Measurements from ENCODE around the gene INTS11.
A peak's percentile ranks its signal among the peaks of the same experiment; 100 is the strongest.

Gene INTS11

DNA sequence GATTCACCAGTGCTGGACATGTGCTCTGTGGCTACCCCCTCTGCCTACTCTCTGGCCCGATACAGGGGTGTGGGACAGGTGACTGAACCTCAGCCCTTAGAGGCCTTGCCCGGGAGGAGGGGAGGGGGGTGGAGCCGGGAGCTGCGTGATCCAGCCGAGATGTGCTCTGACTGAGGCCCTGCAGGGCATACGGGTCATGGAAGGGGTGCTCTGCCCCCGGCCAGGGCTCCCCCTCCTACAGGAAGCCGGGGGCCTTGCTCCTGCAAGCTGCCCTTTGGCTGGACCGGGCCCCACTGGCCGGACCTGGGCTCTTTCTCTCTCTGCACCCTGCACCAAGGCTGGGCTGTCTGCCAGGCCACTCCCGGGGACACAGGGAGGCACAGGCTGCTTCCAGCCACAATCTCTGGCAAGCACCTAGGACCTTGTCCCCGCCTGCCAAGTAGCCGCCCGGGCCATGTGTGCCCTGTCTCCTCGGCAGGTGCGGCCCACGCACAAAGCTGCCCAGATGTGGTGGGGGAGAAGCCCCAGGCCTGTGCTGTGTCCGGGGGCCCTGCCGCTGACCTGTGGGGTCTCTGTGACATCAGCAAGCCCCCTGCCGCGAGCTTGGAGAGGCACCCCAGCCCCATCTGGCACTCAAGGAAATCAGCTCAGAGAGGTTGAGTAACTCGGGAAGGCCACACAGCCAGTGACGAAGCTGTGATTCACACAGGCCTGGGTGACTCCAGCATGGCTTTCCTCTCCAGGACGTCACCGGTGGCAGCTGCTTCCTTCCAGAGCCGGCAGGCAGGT lies 42.7 kb downstream of the INTS11 start:
- no peak for DNase-seq

DNA sequence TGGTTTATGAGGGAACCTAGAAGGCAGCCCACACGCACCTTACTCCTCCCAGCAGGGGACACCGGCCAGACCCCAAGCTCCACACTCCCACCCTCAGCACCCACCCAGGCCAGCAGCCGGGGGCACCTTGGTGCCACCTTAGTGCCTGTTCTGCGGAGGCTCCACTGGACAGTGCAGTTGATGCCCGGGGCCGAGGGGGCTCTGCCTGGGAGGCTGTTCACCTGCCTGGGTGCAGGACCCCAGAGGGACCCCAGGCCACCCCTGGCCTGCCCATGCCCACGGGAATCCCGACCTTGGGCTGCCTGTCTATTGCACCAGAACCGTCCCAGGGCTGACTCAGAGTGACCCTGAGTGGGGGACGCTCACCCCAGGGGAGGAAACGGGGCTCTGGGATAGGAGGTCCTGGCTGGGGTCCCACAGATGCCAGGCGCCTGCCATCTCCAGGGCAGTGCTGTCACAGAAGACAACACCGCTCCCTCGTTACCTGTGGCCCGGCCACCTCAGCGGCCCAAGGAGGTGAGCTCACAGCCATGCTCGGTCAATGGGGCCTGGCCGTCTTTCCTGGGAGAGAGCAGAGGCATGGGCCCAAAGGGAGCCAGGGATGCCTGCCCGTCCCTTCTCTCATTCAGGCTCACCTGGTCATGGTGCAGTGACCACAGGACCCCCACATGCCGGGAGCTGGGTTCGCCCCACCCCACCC lies 43.5 kb downstream of the INTS11 start:
- DNase-seq, result no peak

DNA sequence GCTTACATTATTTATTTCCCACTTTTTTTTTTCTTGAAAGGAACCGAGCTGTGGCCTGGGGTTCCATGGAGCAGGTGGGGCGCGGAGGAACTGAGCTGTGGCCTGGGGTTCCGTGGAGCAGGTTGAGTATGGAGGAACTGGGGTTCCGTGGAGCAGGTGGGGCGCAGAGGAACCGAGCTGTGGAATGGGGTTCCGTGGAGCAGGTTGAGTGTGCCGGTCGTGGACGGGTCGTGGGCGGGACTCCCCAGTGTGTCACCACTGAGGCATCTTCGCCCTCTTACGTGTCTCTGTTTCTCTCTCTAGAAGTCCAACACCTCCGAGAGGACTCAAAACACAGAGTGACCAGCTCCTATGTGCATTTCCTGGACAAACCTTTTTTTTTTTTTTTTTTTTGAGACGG lies 45.4 kb downstream of the INTS11 start:
- DNase-seq, result no peak

DNA sequence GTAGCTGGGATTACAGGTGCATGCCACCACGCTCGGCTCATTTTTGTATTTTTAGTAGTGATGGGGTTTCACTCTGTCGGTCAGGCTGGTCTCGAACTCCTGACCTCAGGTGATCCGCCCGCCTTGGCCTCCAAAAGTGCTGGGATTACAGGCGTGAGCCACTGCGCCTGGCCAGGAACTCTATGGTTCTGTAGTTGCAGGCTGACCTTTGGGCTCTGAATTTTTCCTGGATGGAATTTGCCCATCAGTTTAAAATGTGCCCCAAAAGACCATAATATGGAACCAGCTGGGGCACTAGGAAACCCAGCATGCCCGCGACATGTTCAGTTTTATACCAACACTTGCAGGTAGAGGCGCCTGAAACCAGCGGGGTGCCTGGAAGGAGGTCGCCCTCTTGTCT lies 45.8 kb downstream of the INTS11 start:
- no peak for DNase-seq

DNA sequence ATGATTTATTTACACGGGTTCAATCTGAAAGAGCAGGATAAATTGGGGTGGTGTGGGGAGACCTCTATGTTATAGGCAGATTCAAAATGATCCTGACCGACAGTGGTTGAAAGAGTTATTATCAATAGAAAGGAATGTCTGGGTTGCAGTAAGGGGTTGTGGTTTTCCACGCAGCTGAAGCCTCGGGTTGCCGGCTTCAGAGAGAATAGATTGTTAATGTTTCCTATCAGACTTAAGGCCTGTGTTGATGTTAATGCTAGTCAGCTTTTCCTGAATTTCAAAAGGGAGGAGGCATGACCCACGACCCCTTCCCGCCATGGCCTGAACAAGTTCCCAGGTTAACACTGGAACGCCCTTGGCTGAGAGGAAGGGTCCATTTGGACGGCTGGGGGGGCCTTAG lies 48.6 kb downstream of the INTS11 start:
- DNase-seq, result no peak

DNA sequence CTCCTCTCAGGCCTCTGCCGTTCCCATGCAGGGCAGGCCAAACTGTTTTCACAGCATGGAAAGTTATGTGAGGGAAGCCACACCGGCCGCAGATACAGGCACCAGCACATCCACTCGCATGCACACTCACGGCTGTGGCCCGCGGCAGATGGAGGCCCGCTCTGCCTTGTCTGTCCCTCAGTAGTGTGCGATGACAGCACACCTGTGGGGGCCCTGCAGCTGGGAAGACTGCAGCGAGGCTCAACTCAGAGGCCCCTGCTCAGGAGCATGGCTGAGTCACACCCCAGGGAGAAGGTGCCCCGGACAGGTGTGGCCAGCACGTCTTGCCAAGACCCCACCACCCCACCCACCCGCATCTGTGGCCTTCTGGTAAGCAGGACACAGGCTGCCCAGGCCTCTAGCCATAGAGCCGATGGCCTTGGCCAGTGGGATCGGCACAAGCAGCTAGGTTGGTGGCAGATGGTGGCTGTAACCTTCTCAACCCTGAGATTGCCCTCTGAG lies 49.5 kb downstream of the INTS11 start:
- no peak for DNase-seq

DNA sequence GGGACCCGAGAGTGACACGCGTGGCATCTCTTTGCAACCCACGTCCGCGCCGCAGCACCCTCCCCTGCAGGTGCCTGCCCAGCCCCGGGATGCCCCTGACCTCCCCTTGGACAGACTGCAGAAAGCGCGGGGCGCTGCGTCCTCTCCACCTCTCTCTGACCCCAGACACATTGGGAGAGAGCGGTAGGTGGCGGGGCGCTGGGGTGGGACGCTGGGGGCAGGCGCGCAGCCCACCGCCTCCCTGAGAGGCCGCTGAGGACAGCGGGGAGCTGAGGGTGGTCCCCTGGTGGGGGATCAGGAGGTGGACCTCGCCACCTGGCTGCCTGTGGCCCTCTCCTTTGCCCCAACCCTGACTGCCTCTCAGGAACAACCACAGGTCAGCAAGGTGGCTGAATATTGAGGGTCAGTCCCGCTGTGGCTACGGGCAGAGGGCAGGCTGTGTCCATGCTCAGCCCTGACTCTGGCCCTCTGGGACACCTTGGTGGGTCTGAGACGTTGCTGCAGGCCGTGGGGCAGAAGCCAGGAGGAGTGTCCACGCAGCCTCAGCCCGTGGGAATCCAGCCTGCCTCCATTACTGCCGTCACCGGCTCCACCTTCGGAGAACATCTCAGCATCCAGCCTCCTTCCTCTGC lies 50.0 kb downstream of the INTS11 start:
- DNase-seq, result no peak

DNA sequence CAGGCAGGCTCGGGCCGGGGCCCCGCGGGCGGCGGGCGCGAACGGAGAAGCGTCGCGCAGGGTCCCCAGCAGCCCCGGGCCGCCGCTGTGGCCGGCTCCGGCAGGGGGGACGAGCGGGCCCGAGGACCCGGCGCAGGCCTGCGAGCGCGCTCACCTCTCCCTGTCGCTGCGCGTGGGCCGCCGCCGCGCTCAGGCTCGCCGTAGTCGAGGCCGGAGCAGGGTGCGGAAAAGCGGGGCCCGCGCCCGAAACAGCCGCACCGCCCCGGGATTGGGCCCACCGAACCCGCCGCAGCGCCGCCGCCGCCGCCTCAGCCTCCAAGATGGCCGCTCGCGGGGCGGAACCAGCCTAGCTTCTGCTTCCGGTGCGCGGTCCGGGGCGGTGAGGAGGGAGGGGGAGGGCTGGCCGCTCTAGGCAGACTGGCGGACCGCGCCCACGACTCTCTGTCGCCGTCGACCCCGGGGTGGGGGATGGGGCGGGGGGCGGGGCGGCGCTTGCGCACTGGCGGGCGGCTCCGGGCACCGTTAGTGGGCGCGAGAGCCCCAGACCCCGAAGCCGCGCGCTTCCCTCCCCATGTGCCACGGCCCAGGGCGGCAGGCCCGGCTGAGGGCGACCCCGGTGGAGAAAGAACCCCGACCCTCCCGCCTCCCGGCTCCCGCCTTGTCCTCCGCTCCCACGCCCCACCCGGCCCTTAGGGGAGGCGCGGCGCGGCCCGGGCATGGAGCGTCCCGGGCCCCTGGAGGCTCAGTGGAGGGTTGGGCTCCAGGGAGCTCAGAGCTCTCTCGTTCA lies 50.8 kb downstream of the INTS11 start, which contains the start of gene UBE2J2:
Gene UBE2J2, minus strand, starts transcription at position 343 of the 787 bp plus-strand sequence. CDS start 5,862 bp downstream, outside the sequence.
- peak; percentile 81 for DNase-seq

DNA sequence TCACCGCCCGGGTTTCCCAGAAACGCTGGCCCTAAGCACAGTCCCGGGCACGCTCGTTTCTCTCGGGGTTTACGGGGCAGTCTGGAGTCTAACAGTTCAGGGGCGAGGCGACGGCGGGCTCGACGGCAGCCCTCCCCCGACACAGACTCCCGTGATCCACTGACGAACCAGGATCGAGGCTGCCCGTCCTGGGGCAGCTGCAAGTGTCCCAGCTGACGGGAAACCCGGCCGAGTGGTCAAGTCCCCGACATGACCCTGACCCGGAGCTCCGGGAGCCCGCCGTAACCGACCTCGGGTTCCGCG lies 51.3 kb downstream of the INTS11 start:
- no peak for DNase-seq

DNA sequence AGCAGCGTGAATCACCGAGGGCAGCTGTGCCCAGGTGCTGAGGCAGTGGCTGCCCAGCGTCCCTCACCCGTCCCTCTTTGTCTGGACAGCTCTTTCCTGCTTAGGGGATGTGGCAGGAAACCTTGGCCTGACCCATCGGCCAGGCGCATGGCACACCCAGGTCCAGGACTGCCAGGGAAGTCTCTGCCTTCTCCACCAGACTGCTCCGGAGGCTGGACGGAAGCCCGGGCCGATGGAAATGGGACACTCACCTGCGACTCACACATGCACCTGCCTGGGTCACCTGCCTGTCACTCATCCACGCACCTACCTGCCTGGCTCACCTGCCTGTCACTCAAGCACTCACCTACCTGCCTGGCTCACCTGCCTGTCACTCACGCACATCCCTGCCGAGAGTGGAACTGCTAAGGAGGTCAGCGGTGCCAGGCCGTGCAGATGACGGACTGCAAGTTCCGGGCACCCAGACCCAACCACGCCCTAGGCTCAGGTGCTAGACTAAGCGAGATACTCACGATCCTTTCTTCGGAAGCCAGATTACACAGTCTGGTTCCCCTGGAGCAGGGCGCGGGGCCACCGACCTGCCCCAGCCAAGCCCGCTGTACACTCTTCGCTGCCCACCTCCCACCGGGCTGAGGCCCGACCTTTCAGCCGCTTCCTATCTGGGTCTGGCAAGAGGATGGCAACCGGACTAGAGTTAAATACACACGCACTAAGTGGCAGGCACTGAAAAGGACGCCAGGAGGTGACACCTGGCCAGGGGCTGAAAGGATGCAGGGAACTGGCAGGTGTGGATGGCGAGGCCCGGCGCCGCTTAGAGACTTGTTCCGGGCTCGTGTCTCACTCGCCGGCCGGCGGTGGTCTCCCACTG lies 51.9 kb downstream of the INTS11 start:
- DNase-seq, result no peak

DNA sequence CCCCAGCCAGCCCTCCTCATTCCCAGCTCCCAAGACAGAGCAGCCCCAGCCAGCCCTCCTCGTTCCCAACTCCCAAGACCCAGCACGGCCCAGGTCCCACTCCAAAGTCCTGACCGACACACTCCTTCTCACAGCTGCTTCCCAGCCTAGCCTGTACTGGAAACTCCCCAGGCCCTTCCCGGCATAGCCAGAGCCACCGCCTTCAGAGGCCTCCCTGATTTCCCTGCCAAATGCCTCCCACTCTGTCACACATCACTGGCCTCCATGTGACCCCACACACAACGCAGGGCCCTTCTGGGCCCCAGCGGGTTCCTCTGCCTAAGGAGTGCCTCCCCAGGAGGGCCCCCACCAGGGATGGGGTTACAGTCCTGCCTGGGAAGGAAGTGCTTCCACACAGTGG lies 53.6 kb downstream of the INTS11 start:
- no peak for DNase-seq

DNA sequence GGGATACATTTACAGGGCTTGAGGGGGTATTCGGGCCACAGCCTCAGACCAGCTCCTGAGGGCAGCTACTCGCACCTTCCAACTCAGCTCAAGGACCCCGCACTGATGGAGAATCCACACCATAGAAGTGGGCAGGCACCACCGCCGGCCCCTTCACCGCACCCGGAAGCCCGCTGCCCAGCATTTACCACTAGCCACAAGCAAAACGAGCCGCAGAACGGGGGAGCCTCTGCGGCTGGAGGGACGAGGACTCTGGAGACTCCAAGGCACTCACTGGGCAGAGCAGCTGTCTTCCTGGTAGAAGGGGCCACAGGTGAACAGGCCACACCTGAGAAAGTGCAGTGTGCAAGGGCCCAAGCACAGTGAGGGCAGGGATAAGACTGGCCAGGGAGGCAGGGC lies 56.2 kb downstream of the INTS11 start:
- DNase-seq, result no peak

DNA sequence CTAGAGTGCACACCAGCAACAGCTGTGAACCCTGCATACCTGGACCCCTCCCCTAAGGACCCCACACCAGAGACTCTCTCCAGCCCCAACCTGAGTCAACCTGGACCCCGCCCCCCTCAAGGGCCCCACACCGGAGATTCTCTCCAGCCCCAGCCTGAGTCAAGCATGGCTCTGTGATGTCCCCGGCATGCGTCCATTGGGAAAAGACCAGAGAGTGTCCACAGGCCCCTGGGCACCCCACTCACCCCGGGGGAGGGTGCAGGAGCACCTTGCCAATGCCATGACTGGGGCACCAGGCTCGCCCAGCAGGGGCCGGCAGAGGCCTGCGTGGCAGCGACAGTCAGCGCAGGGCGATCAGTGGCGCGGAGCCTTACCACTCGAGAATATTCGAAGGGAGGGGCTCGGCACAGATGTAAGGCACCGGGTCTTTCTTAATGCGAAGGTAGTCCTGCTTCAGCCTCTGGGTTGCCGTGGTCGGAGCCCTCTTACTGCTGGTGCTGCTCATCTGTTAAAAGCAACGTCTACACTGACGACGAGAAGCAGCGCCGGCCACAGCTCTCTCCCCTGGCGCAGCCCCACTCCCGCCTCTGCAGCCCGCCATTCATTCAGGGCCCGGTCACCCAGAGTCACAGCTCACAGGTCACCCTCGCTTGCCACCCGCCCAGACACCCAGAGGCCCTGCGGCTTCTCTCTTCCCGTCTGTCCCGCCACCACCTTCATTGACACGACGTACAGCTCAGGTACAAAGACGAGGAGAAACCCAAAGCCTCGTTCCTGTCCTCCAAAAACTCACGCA lies 56.8 kb downstream of the INTS11 start:
- DNase-seq, result no peak

DNA sequence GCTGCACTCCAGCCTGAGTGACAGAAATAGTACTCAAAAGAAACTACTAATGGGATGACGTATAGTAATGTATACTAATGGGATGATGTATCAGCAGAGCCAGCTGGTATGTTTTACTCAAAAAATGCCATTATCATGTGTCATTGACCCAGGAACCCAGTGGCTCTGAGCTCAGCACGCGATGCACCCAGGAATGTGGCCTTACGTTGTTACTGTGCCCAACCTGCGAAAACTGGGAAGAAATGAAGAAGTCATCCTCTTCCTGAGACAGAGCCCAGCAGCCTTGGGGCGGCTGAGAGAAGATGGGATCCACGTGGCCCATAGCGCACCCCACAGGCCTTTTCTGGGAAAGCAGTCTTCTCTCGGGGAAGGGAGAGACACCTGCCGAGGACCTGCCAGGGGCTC lies 59.6 kb downstream of the INTS11 start:
- DNase-seq, result no peak

DNA sequence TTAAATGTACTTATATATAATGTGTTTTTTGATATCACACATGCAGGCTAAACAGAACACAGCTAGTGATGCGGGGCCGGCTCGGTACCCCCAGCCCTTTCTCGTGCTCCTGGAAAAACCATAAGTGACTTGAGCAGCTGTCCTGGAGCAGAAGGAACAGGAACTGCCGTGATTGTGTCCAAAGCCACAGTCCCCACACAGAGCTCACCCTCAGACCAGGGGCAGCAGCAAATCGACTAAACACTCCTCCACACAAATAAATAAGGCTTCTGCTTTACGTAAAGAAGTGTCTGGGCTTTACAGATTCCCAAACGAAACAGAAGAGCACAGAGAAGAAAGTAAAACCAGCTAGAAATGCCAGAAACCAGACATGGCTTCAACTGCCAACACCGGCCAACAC lies 60.4 kb downstream of the INTS11 start:
- no peak for DNase-seq

DNA sequence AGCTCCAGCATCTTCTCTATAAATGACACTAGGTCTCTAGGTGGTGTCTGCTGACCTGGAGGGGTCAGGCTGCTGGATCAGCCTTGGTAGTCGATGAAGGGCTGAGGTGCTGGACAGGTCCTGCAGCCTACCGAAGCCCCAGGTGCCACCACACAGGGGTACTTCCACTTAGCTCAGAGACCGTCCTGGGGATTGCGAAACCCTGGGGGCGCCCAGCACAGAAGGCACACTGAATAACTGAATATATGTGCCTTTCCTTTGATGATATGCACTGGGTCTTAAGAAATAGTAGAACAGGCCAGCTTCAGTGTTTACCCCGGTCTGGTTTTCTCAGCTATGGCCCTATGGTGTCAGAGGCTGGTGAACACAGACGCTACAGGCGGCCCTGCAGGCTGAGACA lies 61.7 kb downstream of the INTS11 start:
- peak; percentile 10 for DNase-seq

DNA sequence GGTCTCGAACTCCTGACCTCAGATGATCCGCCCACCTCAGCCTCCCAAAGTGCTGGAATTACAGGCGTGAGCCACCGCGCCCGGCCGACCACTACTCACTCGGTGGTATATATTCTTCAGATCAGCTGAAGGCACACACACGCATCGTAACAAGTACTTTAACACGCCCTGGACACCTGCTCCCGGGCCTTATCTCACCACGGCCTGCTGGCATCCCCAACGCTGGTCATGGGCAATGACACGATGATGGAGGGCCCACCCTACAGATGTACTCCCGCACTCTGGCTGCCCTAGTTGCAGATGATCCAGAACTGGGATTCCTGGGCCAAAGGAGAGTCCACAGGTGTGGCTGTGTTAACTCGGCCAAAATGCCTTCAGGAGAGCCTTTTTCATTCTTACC lies 62.4 kb downstream of the INTS11 start:
- DNase-seq, result no peak

All from MV-4-11 (cell line).